ENCODE results near the gene CTPS1. TPM values are rescaled to one million over a fixed set of nuclear protein-coding genes. Genes with fewer than 3 reads are reported as not detected.

Gene CTPS1
- total RNA-seq, 1 donor from 2014 or later: 25.6 TPM

DNA sequence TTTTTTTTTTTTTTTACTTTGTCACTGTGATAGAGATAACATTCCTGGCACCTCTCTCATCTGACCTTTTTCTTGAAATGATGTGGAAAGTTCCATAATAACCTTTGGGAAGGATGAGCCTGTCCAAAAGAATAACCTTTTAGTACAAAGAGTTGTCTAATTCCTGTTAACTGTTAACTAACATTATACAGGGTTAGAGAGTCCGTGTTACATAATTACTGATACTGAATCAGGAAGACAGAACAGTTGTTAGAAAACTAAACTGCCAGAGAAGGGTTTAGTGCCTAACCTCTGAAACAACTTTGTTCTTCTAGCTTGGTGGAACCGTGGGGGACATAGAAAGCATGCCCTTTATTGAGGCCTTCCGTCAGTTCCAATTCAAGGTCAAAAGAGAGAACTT is 8.8 kb downstream of the CTPS1 start:
- DNase-seq (ENCODE audit: extremely low spot score, unreplicated experiment): no peak
- no peak overlapping the region for H3K4me3 Mint-ChIP-seq (ENCODE audit: unreplicated experiment)
- no peaks in the 10 kb centered on the region for H3K9me3 Mint-ChIP-seq (ENCODE audit: unreplicated experiment)
- H3K27ac Mint-ChIP-seq (ENCODE audit: unreplicated experiment): no peak overlapping the region
- H3K4me1 Mint-ChIP-seq (ENCODE audit: unreplicated experiment): peaks cover under 1% of the 10 kb centered on the region
- H3K27me3 Mint-ChIP-seq (ENCODE audit: unreplicated experiment): no peaks in the 10 kb centered on the region
- H3K36me3 Mint-ChIP-seq (ENCODE audit: unreplicated experiment): peaks cover 48% of the 10 kb centered on the region
- TF ChIP-seq, protein P1, sequence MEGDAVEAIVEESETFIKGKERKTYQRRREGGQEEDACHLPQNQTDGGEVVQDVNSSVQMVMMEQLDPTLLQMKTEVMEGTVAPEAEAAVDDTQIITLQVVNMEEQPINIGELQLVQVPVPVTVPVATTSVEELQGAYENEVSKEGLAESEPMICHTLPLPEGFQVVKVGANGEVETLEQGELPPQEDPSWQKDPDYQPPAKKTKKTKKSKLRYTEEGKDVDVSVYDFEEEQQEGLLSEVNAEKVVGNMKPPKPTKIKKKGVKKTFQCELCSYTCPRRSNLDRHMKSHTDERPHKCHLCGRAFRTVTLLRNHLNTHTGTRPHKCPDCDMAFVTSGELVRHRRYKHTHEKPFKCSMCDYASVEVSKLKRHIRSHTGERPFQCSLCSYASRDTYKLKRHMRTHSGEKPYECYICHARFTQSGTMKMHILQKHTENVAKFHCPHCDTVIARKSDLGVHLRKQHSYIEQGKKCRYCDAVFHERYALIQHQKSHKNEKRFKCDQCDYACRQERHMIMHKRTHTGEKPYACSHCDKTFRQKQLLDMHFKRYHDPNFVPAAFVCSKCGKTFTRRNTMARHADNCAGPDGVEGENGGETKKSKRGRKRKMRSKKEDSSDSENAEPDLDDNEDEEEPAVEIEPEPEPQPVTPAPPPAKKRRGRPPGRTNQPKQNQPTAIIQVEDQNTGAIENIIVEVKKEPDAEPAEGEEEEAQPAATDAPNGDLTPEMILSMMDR (IDR thresholded peaks at IDR 0.05): no peak

DNA sequence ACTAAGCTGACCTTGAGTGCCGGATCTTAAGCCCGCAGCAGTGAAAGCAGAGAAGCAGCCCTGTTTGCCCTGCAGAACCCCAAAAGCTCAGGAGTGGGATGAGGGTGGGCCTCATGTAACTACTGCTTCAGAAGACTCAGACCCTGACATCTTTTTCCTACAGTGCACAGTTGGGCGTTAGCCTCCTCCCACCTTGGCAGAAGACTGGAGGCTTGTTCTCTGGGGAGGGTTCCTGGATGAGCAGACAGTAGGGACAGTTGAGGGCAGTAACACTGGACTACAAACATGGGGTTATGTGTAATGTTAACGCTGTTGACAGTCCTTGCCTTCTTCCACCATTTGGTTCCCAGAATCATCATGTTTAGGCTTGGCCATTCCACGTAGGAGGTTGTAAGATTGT is 9.6 kb downstream of the CTPS1 start:
- H3K36me3 Mint-ChIP-seq (ENCODE audit: unreplicated experiment): peaks cover 49% of the 10 kb centered on the region
- no peak overlapping the region for H3K4me3 Mint-ChIP-seq (ENCODE audit: unreplicated experiment)
- no peaks in the 10 kb centered on the region for H3K4me1 Mint-ChIP-seq (ENCODE audit: unreplicated experiment)
- no peaks in the 10 kb centered on the region for H3K9me3 Mint-ChIP-seq (ENCODE audit: unreplicated experiment)
- no peak for DNase-seq (ENCODE audit: extremely low spot score, unreplicated experiment)
- TF ChIP-seq, protein P1 (IDR thresholded peaks at IDR 0.05): no peak
- H3K27me3 Mint-ChIP-seq (ENCODE audit: unreplicated experiment): no peaks in the 10 kb centered on the region
- no peak overlapping the region for H3K27ac Mint-ChIP-seq (ENCODE audit: unreplicated experiment)

DNA sequence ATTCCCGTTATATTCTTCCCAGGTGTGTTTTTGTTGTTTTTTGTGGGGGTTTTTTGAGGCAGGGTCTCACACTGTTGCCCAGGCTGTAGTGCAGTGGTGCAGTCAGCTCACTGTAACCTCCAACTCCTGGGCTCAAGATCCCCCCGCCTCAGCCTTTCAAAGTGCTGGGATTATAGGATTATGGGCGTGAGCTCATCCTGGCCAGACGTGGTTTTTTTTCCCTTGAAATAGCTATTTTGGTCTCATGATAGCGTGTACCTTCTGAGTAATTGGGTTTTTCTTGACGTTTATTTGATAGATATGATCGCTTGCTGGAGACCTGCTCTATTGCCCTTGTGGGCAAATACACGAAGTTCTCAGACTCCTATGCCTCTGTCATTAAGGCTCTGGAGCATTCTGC is 17.6 kb downstream of the CTPS1 start:
- DNase-seq (ENCODE audit: extremely low spot score, unreplicated experiment): no peak
- Mint-ChIP-seq H3K4me1 (ENCODE audit: unreplicated experiment) (peaks cover 2% of the 10 kb centered on the region), H3K9me3 (ENCODE audit: unreplicated experiment) (no peaks in the 10 kb centered on the region), H3K27ac (ENCODE audit: unreplicated experiment) (no peak overlapping the region), H3K36me3 (ENCODE audit: unreplicated experiment) (peaks cover 59% of the 10 kb centered on the region), H3K4me3 (ENCODE audit: unreplicated experiment) (no peak overlapping the region), H3K27me3 (ENCODE audit: unreplicated experiment) (no peaks in the 10 kb centered on the region)
- TF ChIP-seq, protein P1 (IDR thresholded peaks at IDR 0.05): no peak

DNA sequence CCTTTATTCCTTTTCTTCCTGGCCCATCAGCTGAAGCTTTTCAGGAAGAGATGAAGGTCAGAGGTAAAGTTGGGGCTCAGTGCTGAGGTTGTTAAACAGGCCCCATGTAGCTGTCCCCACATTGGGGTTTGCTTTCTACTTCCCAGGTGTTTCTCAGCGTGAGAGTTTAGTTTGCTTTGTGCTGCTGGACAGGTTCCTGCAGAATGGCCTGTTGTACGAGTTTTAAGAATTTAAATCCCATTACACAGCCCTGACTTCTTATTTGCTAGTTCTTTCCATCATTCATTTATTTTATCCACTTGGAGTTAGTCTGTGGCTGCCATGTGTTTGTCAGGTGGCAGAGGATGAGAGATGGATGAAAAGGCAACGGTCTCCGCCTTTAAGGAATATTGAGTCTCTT is 19.2 kb downstream of the CTPS1 start:
- no peak overlapping the region for H3K27ac Mint-ChIP-seq (ENCODE audit: unreplicated experiment)
- peaks cover 18% of the 10 kb centered on the region for H3K4me1 Mint-ChIP-seq (ENCODE audit: unreplicated experiment)
- TF ChIP-seq, protein P1 (IDR thresholded peaks at IDR 0.05): no peak
- H3K9me3 Mint-ChIP-seq (ENCODE audit: unreplicated experiment): no peaks in the 10 kb centered on the region
- no peaks in the 10 kb centered on the region for H3K27me3 Mint-ChIP-seq (ENCODE audit: unreplicated experiment)
- DNase-seq (ENCODE audit: extremely low spot score, unreplicated experiment): no peak
- H3K36me3 Mint-ChIP-seq (ENCODE audit: unreplicated experiment): peaks cover 60% of the 10 kb centered on the region
- H3K4me3 Mint-ChIP-seq (ENCODE audit: unreplicated experiment): no peak overlapping the region

DNA sequence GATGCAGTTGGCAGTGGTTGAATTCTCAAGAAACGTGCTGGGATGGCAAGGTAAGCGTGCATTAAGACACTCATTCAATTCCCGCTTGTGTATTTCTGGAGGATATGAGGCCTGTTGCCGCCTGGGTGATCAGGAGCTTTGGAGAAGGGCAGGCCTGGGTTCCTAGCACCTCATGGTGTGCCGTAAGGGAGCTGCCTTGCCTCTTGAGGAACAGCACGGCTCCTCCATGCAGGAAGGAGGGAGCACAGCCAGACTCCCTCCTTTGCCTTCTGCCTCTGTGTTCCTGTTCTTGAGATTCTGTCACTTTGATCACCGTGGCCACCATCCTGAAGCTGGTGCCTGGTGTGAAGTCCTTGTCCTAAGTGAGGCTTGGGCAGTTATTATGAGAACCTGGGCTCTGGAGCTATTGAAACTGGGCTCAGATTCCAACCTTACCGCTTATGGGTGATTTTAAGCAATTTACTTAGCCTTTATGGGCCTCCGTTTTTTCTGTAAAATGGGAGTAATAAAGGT is 23.7 kb downstream of the CTPS1 start:
- H3K36me3 Mint-ChIP-seq (ENCODE audit: unreplicated experiment): peaks cover 53% of the 10 kb centered on the region
- peaks cover 22% of the 10 kb centered on the region for H3K4me1 Mint-ChIP-seq (ENCODE audit: unreplicated experiment)
- DNase-seq (ENCODE audit: extremely low spot score, unreplicated experiment): no peak
- H3K27ac Mint-ChIP-seq (ENCODE audit: unreplicated experiment): peak overlapping the region; percentile 58
- no peak overlapping the region for H3K4me3 Mint-ChIP-seq (ENCODE audit: unreplicated experiment)
- H3K27me3 Mint-ChIP-seq (ENCODE audit: unreplicated experiment): no peaks in the 10 kb centered on the region
- H3K9me3 Mint-ChIP-seq (ENCODE audit: unreplicated experiment): no peaks in the 10 kb centered on the region
- TF ChIP-seq, protein P1 (IDR thresholded peaks at IDR 0.05): no peak

All from osteocyte (in vitro differentiated cells).